BLaER1 (cell line): Measurements from ENCODE around the gene RNF168.

ENCODE experiments used
- H3K27ac ChIP-seq: shearing (Covaris generic); formaldehyde crosslinking; 2 replicates; pipeline ENCODE4 v1.8.1; 2022
- H3K27me3 ChIP-seq: shearing (Covaris generic); formaldehyde crosslinking; 2 replicates; pipeline ENCODE4 v1.8.1; 2022
- H3K36me3 ChIP-seq: shearing (Covaris generic); formaldehyde crosslinking; 2 replicates; pipeline ENCODE4 v1.8.1; 2022
- H3K4me1 ChIP-seq: shearing (Covaris generic); formaldehyde crosslinking; 2 replicates; pipeline ENCODE4 v1.8.1; 2022
- H3K4me2 ChIP-seq: shearing (Covaris generic); formaldehyde crosslinking; 2 replicates; pipeline ENCODE4 v1.8.1; 2022
- H3K4me3 ChIP-seq: shearing (Covaris generic); formaldehyde crosslinking; 2 replicates; pipeline ENCODE4 v1.8.1; 2022
- H3K9ac ChIP-seq: shearing (Covaris generic); formaldehyde crosslinking; 2 replicates; pipeline ENCODE4 v1.8.1; 2022
- H3K9me3 ChIP-seq: shearing (Covaris generic); formaldehyde crosslinking; 2 replicates; pipeline ENCODE4 v1.8.1; 2022
- H4K20me1 ChIP-seq: shearing (Covaris generic); formaldehyde crosslinking; 2 replicates; pipeline ENCODE4 v1.8.1; 2022
- Cebpa-rat ChIP-seq: shearing (Covaris generic); IDR thresholded peaks from 2 replicates; pipeline ENCODE4 v1.8.1; 2022

Gene RNF168

GRCh38 chr3:196502775-196503195 is 783 bp downstream of the RNF168 start:
- Histone ChIP-seq H3K4me3 (peak overlapping the region; percentile 95), H3K27me3 (no peaks in the 10 kb centered on the region), H3K9me3 (peaks cover 37% of the 10 kb centered on the region), H3K36me3 (peaks cover 28% of the 10 kb centered on the region), H3K4me1 (peaks cover 21% of the 10 kb centered on the region), H3K4me2 (peak overlapping the region; percentile 90), H3K9ac (peak overlapping the region; percentile 89), H3K27ac (peak overlapping the region; percentile 88), H4K20me1 (peaks cover 55% of the 10 kb centered on the region)
- TF ChIP-seq Cebpa-rat: no peak

GRCh38 chr3:196501316-196502044 is 2.1 kb downstream of the RNF168 start:
- Histone ChIP-seq H3K27ac (peak overlapping the region; percentile 88), H3K27me3 (no peaks in the 10 kb centered on the region), H3K4me2 (peak overlapping the region; percentile 90), H3K9ac (peak overlapping the region; percentile 89), H3K36me3 (peaks cover 34% of the 10 kb centered on the region), H3K9me3 (peaks cover 26% of the 10 kb centered on the region), H3K4me3 (peak overlapping the region; percentile 95), H4K20me1 (peaks cover 68% of the 10 kb centered on the region), H3K4me1 (peaks cover 21% of the 10 kb centered on the region)
- TF ChIP-seq Cebpa-rat: no peak

DNA sequence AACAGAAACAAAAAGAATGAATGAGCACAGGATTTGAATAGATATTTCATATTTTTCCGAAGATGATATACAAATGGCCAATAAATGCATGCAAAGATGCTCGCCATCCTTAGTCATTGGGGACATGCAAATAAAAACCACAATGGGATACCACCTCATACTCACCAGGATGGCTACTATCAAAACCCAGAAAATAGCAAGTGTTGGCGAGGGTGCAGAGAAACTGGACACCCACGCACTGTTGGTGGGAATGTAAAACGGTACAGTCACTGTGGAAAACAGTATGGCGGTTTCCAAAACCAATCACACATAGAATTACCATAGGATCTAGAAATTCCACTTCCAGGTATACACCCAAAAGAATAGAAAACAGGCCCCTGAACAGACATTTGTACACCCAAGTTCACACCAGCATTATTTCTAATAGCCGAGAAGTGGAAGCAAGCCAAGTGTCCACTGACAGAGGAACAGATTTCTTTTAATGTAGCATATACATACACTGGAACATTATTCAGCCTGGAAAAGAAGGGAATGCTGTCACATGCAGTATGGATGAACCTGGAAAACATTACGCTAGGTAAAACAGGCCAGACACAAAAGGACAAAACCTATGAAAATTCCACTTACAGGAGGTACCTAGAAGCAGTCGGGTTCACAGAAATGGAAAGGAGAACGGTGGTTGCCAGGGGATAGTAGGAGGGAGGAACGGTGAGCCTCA is 3.6 kb downstream of the RNF168 start:
- Histone ChIP-seq H3K9me3 (peaks cover 12% of the 10 kb centered on the region), H3K36me3 (peaks cover 47% of the 10 kb centered on the region), H3K4me1 (peaks cover 21% of the 10 kb centered on the region), H3K9ac (peak overlapping the region; percentile 89), H3K4me2 (peak overlapping the region; percentile 90), H3K4me3 (peak overlapping the region; percentile 95), H3K27ac (peak overlapping the region; percentile 88), H3K27me3 (no peaks in the 10 kb centered on the region), H4K20me1 (peaks cover 78% of the 10 kb centered on the region)
- no peak for TF ChIP-seq Cebpa-rat

DNA sequence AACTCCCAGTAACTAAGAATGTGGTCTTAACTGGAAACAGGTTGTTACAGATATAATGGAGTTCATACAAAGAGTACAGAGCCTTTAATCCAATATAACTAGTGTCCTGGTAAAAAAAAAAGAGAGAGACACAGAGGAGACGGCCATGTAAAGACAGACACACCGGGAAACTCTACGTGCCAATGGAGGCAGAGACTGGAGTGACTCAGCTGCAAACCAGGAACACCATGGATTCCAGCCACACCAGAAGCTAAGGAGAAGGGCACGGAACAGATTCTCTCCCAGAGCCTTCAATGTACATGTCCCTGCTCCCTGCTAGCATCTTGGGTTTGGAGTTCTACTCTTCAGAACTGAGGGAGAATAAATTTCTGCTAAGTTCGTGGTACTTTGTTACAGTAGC is 4.5 kb downstream of the RNF168 start:
- H3K9me3 ChIP-seq: peaks cover 12% of the 10 kb centered on the region
- H3K27me3 ChIP-seq: no peaks in the 10 kb centered on the region
- TF ChIP-seq Cebpa-rat: no peak
- peaks cover 56% of the 10 kb centered on the region for H3K36me3 ChIP-seq
- no peak overlapping the region for H3K4me3 ChIP-seq
- H4K20me1 ChIP-seq: peaks cover 87% of the 10 kb centered on the region
- H3K27ac ChIP-seq: no peak overlapping the region
- peaks cover 17% of the 10 kb centered on the region for H3K4me1 ChIP-seq
- peak overlapping the region; percentile 90 for H3K4me2 ChIP-seq
- H3K9ac ChIP-seq: no peak overlapping the region

DNA sequence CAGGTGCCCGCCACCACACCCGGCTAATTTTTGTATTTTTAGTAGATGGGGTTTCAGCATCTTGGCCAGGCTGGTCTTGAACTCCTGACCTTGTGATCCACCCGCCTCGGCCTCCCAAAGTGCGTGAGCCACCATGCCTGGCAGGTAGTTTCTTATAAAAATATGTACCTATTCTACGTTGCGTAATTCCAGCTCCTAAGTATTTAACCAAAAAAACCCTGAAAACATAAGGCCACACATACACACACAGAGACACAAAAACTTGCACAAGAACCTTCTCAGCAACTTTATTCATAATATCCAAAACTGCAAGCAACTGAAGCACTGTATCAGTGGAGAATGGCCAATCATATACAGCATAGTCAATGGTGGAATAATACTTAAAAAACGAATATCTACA is 5.3 kb downstream of the RNF168 start:
- Histone ChIP-seq H3K27me3 (no peaks in the 10 kb centered on the region), H3K4me3 (no peak overlapping the region), H3K9me3 (peaks cover 12% of the 10 kb centered on the region), H3K9ac (no peak overlapping the region), H3K4me2 (no peak overlapping the region), H3K4me1 (peaks cover 14% of the 10 kb centered on the region), H4K20me1 (peaks cover 95% of the 10 kb centered on the region), H3K36me3 (peaks cover 64% of the 10 kb centered on the region), H3K27ac (no peak overlapping the region)
- TF ChIP-seq Cebpa-rat: no peak

DNA sequence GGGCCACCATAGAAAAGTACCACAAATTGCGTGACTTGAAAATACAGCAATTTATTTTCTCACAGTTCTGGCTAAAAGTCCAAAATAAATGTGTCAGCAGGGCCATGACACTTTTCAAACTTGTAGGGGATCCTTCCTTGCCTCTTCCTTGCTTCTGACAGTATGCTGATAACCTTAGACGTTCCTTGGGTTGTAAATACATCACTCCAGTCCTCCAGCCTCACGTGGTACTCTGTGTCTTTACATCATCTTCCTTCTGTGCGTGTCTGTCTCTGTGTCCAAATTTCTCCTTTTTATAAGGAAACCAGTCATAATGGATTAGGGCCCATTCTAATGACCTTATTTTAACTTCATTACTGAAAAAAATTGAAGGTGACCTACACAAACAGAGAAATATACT is 7.4 kb downstream of the RNF168 start:
- H4K20me1 ChIP-seq: peaks cover 94% of the 10 kb centered on the region
- H3K4me2 ChIP-seq: no peak overlapping the region
- H3K4me3 ChIP-seq: no peak overlapping the region
- peaks cover 74% of the 10 kb centered on the region for H3K36me3 ChIP-seq
- no peak overlapping the region for H3K27ac ChIP-seq
- H3K9ac ChIP-seq: no peak overlapping the region
- H3K27me3 ChIP-seq: no peaks in the 10 kb centered on the region
- peaks cover 14% of the 10 kb centered on the region for H3K4me1 ChIP-seq
- TF ChIP-seq Cebpa-rat: no peak
- peaks cover 12% of the 10 kb centered on the region for H3K9me3 ChIP-seq

GRCh38 chr3:196493292-196493691 is 10.3 kb downstream of the RNF168 start:
- H3K36me3 ChIP-seq: peaks cover 75% of the 10 kb centered on the region

GRCh38 chr3:196492080-196492479 is 11.5 kb downstream of the RNF168 start:
- Histone ChIP-seq H3K9me3 (no peaks in the 10 kb centered on the region; the same call in 1 of the 2 replicates), H3K4me1 (no peaks in the 10 kb centered on the region), H3K4me3 (no peak overlapping the region), H4K20me1 (peaks cover 94% of the 10 kb centered on the region), H3K36me3 (peaks cover 77% of the 10 kb centered on the region), H3K9ac (no peak overlapping the region), H3K4me2 (no peak overlapping the region), H3K27me3 (no peaks in the 10 kb centered on the region), H3K27ac (no peak overlapping the region)
- no peak for TF ChIP-seq Cebpa-rat

More at GRCh38 chr3:196493292-196493691, 10.3 kb downstream of the RNF168 start:
- no peak overlapping the region for H3K4me2 ChIP-seq
- no peaks in the 10 kb centered on the region for H3K4me1 ChIP-seq
- no peak overlapping the region for H3K9ac ChIP-seq
- H3K27ac ChIP-seq: no peak overlapping the region
- H3K4me3 ChIP-seq: no peak overlapping the region
- peaks cover 94% of the 10 kb centered on the region for H4K20me1 ChIP-seq
- no peak for TF ChIP-seq Cebpa-rat
- peaks cover 7% of the 10 kb centered on the region for H3K9me3 ChIP-seq
- H3K27me3 ChIP-seq: no peaks in the 10 kb centered on the region

DNA sequence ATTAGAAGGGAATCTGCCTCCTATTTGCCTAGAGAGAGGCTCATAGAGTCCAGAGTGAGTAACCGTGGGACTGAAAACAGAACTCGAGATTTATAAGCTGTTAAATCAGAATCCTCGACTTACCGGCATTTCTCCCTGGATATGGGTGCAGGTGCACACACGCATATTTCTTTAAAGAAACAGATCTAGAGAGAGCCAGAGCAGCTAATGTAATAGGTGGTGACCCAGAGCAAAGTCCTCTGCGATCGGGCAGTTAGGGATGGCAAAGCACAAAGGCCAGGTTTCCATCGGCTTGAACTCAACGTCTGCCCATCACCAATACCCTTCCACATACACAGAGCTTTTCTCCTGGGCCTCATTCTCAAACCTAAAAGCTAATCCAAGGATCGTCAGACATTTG is 13.8 kb downstream of the RNF168 start:
- Histone ChIP-seq H3K27me3 (no peaks in the 10 kb centered on the region), H3K4me1 (no peaks in the 10 kb centered on the region), H3K36me3 (peaks cover 78% of the 10 kb centered on the region), H3K4me3 (no peak overlapping the region), H3K4me2 (no peak overlapping the region), H3K9me3 (no peaks in the 10 kb centered on the region), H4K20me1 (peaks cover 88% of the 10 kb centered on the region), H3K9ac (no peak overlapping the region), H3K27ac (no peak overlapping the region)
- TF ChIP-seq Cebpa-rat: no peak

DNA sequence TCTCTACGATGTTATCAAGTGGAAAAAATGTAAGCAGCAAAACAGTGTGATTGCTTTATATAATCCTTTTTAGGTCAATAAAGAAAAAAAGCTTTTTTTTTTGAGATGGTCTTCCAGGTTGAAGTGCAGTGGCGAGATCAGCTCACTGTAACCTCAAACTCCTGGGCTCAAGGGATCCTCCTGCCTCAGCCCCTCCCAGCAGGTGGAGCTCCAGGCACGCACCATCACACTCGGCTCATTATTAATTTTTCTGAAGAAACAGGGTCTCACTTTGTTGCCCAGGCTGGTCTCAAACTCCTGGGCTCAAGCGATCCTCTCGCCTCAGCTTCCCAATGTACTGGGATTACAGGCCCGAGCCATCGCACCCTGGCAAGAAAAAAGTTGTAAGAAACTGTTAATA is 17.3 kb downstream of the RNF168 start:
- H3K4me2 ChIP-seq: no peak overlapping the region
- no peak overlapping the region for H3K4me3 ChIP-seq
- H3K27ac ChIP-seq: no peak overlapping the region
- H3K9me3 ChIP-seq: no peaks in the 10 kb centered on the region
- peaks cover 54% of the 10 kb centered on the region for H4K20me1 ChIP-seq
- no peak overlapping the region for H3K9ac ChIP-seq
- no peaks in the 10 kb centered on the region for H3K4me1 ChIP-seq
- peaks cover 88% of the 10 kb centered on the region for H3K36me3 ChIP-seq
- no peak for TF ChIP-seq Cebpa-rat
- H3K27me3 ChIP-seq: no peaks in the 10 kb centered on the region
